ENCODE results near the gene HMGN4. TPM values are rescaled to one million over a fixed set of nuclear protein-coding genes. Genes with fewer than 3 reads are reported as not detected.

Gene HMGN4
- total RNA-seq, 1 experiment from 2014 or later: 73.8 TPM

DNA sequence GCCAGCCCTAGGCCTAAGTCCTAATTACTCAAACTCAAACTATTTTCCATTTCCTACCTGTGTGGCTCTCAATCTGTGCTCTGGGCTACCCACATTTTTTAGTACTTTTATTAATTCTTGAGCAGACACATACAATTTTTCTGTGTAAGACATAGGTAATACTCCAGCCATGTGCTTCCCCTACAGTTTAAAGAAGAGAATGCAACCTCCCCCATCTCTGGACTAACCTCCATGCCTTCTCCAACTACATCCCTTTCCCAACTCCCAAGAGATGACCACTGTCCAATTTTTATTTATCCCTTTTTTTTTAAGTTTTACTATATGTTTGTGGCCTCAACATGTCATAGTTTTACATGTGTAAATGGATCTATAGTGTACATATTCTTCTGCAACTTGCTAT lies 5.8 kb downstream of the HMGN4 start:
- RAD21 ChIA-PET (ENCODE audit: low non-redundant PET in 1 of 2, low total read pairs in 2 of 2, uncharacterized antibody in 2 of 2, unreplicated experiment in 2 of 2): interaction anchor here in 1 of 2 experiments (0.7 kb wide), 1 partner anchor 12 kb away, joined by 3 read pairs; no protein-coding TSS in a partner anchor

More for the DNA sequence above, 5.8 kb downstream of the HMGN4 start:
- Histone ChIP-seq H2AFZ (ENCODE audit: low read depth, low read length, poor library complexity, severe bottlenecking) (no peak overlapping the region), H3K9me2 (ENCODE audit: insufficient read depth) (no peaks in the 10 kb centered on the region), H3K4me1 (ENCODE audit: control insufficient read depth in 1 of 2, insufficient read depth in 2 of 2, low read length in 2 of 2) (peaks cover 8 to 34% of the 10 kb centered on the region in 2 experiments), H3K36me3 (ENCODE audit: control insufficient read depth in 1 of 2, insufficient read depth in 2 of 2, low read length in 2 of 2) (peaks cover 18 to 21% of the 10 kb centered on the region in 2 experiments; a peak in 2 of 4 replicates), H3K27me3 (ENCODE audit: insufficient read depth, low read length) (no peaks in the 10 kb centered on the region), H3K9ac (ENCODE audit: low read length) (no peak overlapping the region), H4K20me1 (ENCODE audit: insufficient read depth) (no peaks in the 10 kb centered on the region), H3K9me3 (ENCODE audit: control insufficient read depth in 1 of 2, insufficient read depth in 1 of 2, low read depth in 1 of 2, low read length in 2 of 2) (no peaks in the 10 kb centered on the region), H3K79me2 (ENCODE audit: insufficient read depth, low read length) (peaks cover 58% of the 10 kb centered on the region), H3K4me2 (ENCODE audit: low read length) (no peak overlapping the region), H3K27ac (ENCODE audit: low read depth, low read length) (no peak overlapping the region), H3K4me3 (replicated peaks in 1 of 2; ENCODE audit: low read depth in 1 of 2, low read length in 2 of 2) (no peak overlapping the region)
- DNase-seq (ENCODE audit: low read depth, low spot score) (no peak), ATAC-seq (peak; percentile 76)
- ChIA-PET CTCF (interaction anchor here (0.7 kb wide), 1 partner anchor 202 kb away, joined by 3 read pairs; no protein-coding TSS in a partner anchor), POLR2A (no interaction called here)
- intact Hi-C loops (cut with micrococcal nuclease): no loop called here
- TF ChIP-seq, protein P1, sequence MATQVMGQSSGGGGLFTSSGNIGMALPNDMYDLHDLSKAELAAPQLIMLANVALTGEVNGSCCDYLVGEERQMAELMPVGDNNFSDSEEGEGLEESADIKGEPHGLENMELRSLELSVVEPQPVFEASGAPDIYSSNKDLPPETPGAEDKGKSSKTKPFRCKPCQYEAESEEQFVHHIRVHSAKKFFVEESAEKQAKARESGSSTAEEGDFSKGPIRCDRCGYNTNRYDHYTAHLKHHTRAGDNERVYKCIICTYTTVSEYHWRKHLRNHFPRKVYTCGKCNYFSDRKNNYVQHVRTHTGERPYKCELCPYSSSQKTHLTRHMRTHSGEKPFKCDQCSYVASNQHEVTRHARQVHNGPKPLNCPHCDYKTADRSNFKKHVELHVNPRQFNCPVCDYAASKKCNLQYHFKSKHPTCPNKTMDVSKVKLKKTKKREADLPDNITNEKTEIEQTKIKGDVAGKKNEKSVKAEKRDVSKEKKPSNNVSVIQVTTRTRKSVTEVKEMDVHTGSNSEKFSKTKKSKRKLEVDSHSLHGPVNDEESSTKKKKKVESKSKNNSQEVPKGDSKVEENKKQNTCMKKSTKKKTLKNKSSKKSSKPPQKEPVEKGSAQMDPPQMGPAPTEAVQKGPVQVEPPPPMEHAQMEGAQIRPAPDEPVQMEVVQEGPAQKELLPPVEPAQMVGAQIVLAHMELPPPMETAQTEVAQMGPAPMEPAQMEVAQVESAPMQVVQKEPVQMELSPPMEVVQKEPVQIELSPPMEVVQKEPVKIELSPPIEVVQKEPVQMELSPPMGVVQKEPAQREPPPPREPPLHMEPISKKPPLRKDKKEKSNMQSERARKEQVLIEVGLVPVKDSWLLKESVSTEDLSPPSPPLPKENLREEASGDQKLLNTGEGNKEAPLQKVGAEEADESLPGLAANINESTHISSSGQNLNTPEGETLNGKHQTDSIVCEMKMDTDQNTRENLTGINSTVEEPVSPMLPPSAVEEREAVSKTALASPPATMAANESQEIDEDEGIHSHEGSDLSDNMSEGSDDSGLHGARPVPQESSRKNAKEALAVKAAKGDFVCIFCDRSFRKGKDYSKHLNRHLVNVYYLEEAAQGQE (IDR thresholded peaks at IDR 0.05; ENCODE audit: low read depth): no peak
- TF ChIP-seq, protein P2, sequence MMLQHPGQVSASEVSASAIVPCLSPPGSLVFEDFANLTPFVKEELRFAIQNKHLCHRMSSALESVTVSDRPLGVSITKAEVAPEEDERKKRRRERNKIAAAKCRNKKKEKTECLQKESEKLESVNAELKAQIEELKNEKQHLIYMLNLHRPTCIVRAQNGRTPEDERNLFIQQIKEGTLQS (IDR thresholded peaks at IDR 0.05): no peak
- peak in 2 of 3 experiments; percentile 31 to 48; a peak in 3 of 6 replicates for TF ChIP-seq CTCF (IDR thresholded peaks at IDR 0.05 in 2 of 3, conservative IDR thresholded peaks at IDR 0.05 in 1 of 3; ENCODE audit: borderline replicate concordance in 1 of 3, insufficient read depth in 1 of 3, low read depth in 2 of 3, low read length in 2 of 3)
- no peak for TF ChIP-seq ZFX (IDR thresholded peaks at IDR 0.05)
- TF ChIP-seq RAD21 (IDR thresholded peaks at IDR 0.05; ENCODE audit: low read depth): peak; percentile 37
- no TSS peak for BruUV-seq (replicated peaks)

All from HCT116 (cell line).